Loucy (cell line): ENCODE measurements around the gene CPLANE2.

Experiments used
- CTCF ChIP-seq: fragments of 200-600 bp; sonication (generic); conservative IDR thresholded peaks from 2 replicates; pipeline ENCODE4 v1.5.1; 2014; ENCODE audit warnings: mild to moderate bottlenecking, antibody characterized with exemption, low read length
- EZH2phosphoT487 ChIP-seq: fragments of 200-600 bp; IDR thresholded peaks from 2 replicates; pipeline ENCODE4 v1.6.1; 2018; ENCODE audit warnings: antibody characterized with exemption, mild to moderate bottlenecking, moderate library complexity, borderline replicate concordance

- no peak for TF ChIP-seq CTCF
- no peak for TF ChIP-seq EZH2phosphoT487
Measured at GRCh38 chr1:16191916-16192546, 45.0 kb downstream of the CPLANE2 start.
